ENCODE measurements around the gene PRKAR2B.

Gene PRKAR2B

GRCh38 chr7:107056728-107057473 is 12.4 kb downstream of the PRKAR2B start:
- no peak overlapping the region for H3K4me3 Mint-ChIP-seq

GRCh38 chr7:107057474-107057833 is 12.9 kb downstream of the PRKAR2B start:
- H3K36me3 Mint-ChIP-seq (ENCODE audit: low read depth): no peaks in the 10 kb centered on the region
- no peaks in the 10 kb centered on the region for H3K4me1 Mint-ChIP-seq
- H3K27me3 Mint-ChIP-seq (ENCODE audit: low read depth, poor library complexity): peaks cover 4% of the 10 kb centered on the region
- H3K27ac Mint-ChIP-seq: no peak overlapping the region
- H3K4me3 Mint-ChIP-seq: no peak overlapping the region
- TF ChIP-seq CTCF (IDR thresholded peaks at IDR 0.05): no peak
- DNase-seq: no peak
- H3K9me3 Mint-ChIP-seq: peaks cover 19% of the 10 kb centered on the region

More at GRCh38 chr7:107056728-107057473, 12.4 kb downstream of the PRKAR2B start:
- Mint-ChIP-seq H3K27ac (no peak overlapping the region), H3K9me3 (peaks cover 19% of the 10 kb centered on the region), H3K27me3 (ENCODE audit: low read depth, poor library complexity) (peaks cover 4% of the 10 kb centered on the region), H3K4me1 (no peaks in the 10 kb centered on the region), H3K36me3 (ENCODE audit: low read depth) (no peaks in the 10 kb centered on the region)
- no peak for TF ChIP-seq CTCF (IDR thresholded peaks at IDR 0.05)
- no peak for DNase-seq

- Mint-ChIP-seq H3K9me3 (peaks cover 14% of the 10 kb centered on the region), H3K4me3 (no peak overlapping the region), H3K4me1 (peaks cover 12% of the 10 kb centered on the region), H3K27me3 (ENCODE audit: low read depth, poor library complexity) (no peaks in the 10 kb centered on the region), H3K27ac (no peak overlapping the region), H3K36me3 (ENCODE audit: low read depth) (no peaks in the 10 kb centered on the region)
- no peak for DNase-seq
- no peak for TF ChIP-seq CTCF (IDR thresholded peaks at IDR 0.05)
Observed at GRCh38 chr7:107059468-107059867, 15.0 kb downstream of the PRKAR2B start.

GRCh38 chr7:107063245-107064120 is 19.0 kb downstream of the PRKAR2B start:
- H3K27ac Mint-ChIP-seq: no peak overlapping the region
- no peaks in the 10 kb centered on the region for H3K9me3 Mint-ChIP-seq
- no peak for TF ChIP-seq CTCF (IDR thresholded peaks at IDR 0.05)
- no peak for DNase-seq
- H3K27me3 Mint-ChIP-seq (ENCODE audit: low read depth, poor library complexity): no peaks in the 10 kb centered on the region
- no peaks in the 10 kb centered on the region for H3K36me3 Mint-ChIP-seq (ENCODE audit: low read depth)
- H3K4me3 Mint-ChIP-seq: no peak overlapping the region
- H3K4me1 Mint-ChIP-seq: peaks cover 23% of the 10 kb centered on the region

GRCh38 chr7:107064255-107064654 is 19.8 kb downstream of the PRKAR2B start:
- no peaks in the 10 kb centered on the region for H3K27me3 Mint-ChIP-seq (ENCODE audit: low read depth, poor library complexity)
- H3K4me1 Mint-ChIP-seq: peaks cover 23% of the 10 kb centered on the region
- no peaks in the 10 kb centered on the region for H3K9me3 Mint-ChIP-seq
- TF ChIP-seq CTCF (IDR thresholded peaks at IDR 0.05): no peak
- no peak for DNase-seq
- H3K27ac Mint-ChIP-seq: peak overlapping the region; percentile 53
- H3K4me3 Mint-ChIP-seq: no peak overlapping the region
- no peaks in the 10 kb centered on the region for H3K36me3 Mint-ChIP-seq (ENCODE audit: low read depth)
